Endothelial cell of umbilical vein (primary cell): ENCODE results near the gene VRK2.

Source experiments
- EZH2 ChIP-seq: IDR thresholded peaks from 2 replicates; pipeline ENCODE4 v1.6.1; 2012; ENCODE audit warnings: borderline replicate concordance, low read depth, mild to moderate bottlenecking, moderate library complexity, low read length, inconsistent platforms; ENCODE audit not compliant: severe bottlenecking
- FOS ChIP-seq: IDR thresholded peaks from 2 replicates; pipeline ENCODE4 v1.6.1; 2011; ENCODE audit warnings: mild to moderate bottlenecking, low read length, moderate library complexity, borderline replicate concordance; ENCODE audit not compliant: insufficient read depth
- GATA2 ChIP-seq: IDR thresholded peaks from 2 replicates; pipeline ENCODE4 v1.7.0; 2011; ENCODE audit warnings: low read depth, mild to moderate bottlenecking, moderate library complexity, mixed read lengths, low read length; ENCODE audit not compliant: insufficient read length, insufficient read depth
- JUN ChIP-seq: IDR thresholded peaks from 2 replicates; pipeline ENCODE4 v1.6.1; 2011; ENCODE audit warnings: borderline replicate concordance, low read depth; ENCODE audit not compliant: insufficient read length, insufficient read depth
- POLR2A ChIP-seq: IDR thresholded peaks from 2 replicates; pipeline ENCODE4 v1.6.1; 2012; ENCODE audit warnings: low read depth, mild to moderate bottlenecking, control low read depth, low read length
- POLR2AphosphoS5 ChIP-seq: IDR thresholded peaks from 2 replicates; pipeline ENCODE4 v1.6.1; 2012; ENCODE audit warnings: low read depth, mild to moderate bottlenecking, control low read depth, low read length, moderate library complexity; ENCODE audit not compliant: insufficient read depth
- TF ChIP-seq, protein P1 (sequence below), 2 donors: IDR thresholded peaks; 1 replicate in 1 of 2; 2 replicates in 1 of 2; pipeline ENCODE4 v1.5.1; 2011; ENCODE audit warnings: low read length in 2 of 2, mild to moderate bottlenecking in 2 of 2, moderate library complexity in 2 of 2, control low read depth in 1 of 2, inconsistent platforms in 1 of 2, low read depth in 1 of 2; ENCODE audit not compliant: insufficient read depth in 1 of 2; ENCODE audit errors: extremely low read depth in 1 of 2
- TF ChIP-seq, protein P2 (sequence below): IDR thresholded peaks from 2 replicates; pipeline ENCODE4 v1.6.1; 2011; ENCODE audit not compliant: insufficient read depth, insufficient read length

DNA sequence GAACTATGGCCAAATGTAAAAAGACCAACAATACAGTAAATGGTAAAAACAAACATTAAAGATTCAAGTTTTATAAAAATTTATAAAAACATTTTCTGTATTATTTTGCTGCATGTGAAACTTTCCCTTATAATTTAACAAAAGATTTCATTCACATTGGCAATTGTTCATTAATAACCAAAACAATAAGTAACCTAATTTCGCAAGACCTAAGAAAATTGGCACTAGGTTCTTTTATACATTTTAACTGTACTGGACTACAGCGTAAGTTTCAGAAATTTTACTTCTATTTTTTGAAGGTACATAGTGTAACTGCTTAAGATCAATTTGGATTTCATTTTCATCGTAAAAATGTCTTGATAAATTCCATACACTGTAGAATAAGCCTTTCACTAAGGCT, 117.3 kb downstream of the VRK2 start:
- TF ChIP-seq, protein P1, sequence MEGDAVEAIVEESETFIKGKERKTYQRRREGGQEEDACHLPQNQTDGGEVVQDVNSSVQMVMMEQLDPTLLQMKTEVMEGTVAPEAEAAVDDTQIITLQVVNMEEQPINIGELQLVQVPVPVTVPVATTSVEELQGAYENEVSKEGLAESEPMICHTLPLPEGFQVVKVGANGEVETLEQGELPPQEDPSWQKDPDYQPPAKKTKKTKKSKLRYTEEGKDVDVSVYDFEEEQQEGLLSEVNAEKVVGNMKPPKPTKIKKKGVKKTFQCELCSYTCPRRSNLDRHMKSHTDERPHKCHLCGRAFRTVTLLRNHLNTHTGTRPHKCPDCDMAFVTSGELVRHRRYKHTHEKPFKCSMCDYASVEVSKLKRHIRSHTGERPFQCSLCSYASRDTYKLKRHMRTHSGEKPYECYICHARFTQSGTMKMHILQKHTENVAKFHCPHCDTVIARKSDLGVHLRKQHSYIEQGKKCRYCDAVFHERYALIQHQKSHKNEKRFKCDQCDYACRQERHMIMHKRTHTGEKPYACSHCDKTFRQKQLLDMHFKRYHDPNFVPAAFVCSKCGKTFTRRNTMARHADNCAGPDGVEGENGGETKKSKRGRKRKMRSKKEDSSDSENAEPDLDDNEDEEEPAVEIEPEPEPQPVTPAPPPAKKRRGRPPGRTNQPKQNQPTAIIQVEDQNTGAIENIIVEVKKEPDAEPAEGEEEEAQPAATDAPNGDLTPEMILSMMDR (IDR thresholded peaks at IDR 0.05; ENCODE audit: extremely low read depth in 1 of 2, insufficient read depth in 1 of 2, low read depth in 1 of 2, low read length in 2 of 2), result no peak
- no peak for TF ChIP-seq POLR2AphosphoS5
- TF ChIP-seq, protein P2, sequence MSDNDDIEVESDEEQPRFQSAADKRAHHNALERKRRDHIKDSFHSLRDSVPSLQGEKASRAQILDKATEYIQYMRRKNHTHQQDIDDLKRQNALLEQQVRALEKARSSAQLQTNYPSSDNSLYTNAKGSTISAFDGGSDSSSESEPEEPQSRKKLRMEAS, result no peak
- no peak for TF ChIP-seq EZH2
- no peak for TF ChIP-seq POLR2A
- TF ChIP-seq JUN, result no peak
- TF ChIP-seq GATA2, result no peak
- no peak for TF ChIP-seq FOS
